ENCODE data around the gene HOXC11.

DNA sequence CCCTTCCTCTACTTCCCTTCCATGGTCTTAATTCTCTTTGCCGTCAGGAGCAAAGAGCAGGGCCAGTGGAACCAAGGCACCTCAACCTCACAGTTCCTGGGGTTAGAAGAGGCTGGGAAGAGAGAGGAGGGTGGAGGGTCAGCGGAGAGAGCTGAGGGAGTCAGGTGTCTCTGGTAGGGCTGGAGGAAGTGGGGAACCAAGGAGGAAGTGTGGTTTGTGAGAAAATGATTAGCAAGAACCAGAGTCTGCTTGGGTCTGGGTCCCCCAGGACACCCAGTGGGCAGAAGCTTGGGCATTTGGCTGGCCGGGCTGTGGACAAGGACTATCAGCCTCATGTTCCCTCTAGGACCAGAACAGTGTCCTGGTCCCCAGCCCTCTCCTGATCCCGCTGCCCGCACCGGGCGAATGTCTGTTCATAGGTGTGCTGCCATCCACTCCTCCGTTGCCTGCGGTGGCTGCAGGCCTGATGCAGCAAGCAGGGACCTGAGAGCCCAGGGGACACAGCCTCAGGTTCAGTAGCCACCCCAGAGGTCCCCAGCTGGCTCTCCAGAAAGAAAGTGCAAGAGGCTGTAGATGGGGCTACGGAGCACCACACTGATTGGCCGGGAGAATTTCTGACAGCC lies 15.9 kb upstream of the HOXC11 start:
- no peak for TF ChIP-seq GATA1 (IDR thresholded peaks at IDR 0.05; ENCODE audit: low read depth, low read length)
- no peak for TF ChIP-seq POLR2A (IDR thresholded peaks at IDR 0.05; ENCODE audit: low read length)

Data from erythroblast (primary cell).